DMS53 (cell line): ENCODE data around the gene CCDC171.
"Not testable (repeated sequence)": the region's sequence is repeated elsewhere in the genome, so short reads cannot be mapped to it uniquely, and the experiment has no call there.

Source experiments
- DNase-seq: peaks from one replicate; lab custom pipeline; 2025; lab: John Stamatoyannopoulos, UW

Gene CCDC171

DNA sequence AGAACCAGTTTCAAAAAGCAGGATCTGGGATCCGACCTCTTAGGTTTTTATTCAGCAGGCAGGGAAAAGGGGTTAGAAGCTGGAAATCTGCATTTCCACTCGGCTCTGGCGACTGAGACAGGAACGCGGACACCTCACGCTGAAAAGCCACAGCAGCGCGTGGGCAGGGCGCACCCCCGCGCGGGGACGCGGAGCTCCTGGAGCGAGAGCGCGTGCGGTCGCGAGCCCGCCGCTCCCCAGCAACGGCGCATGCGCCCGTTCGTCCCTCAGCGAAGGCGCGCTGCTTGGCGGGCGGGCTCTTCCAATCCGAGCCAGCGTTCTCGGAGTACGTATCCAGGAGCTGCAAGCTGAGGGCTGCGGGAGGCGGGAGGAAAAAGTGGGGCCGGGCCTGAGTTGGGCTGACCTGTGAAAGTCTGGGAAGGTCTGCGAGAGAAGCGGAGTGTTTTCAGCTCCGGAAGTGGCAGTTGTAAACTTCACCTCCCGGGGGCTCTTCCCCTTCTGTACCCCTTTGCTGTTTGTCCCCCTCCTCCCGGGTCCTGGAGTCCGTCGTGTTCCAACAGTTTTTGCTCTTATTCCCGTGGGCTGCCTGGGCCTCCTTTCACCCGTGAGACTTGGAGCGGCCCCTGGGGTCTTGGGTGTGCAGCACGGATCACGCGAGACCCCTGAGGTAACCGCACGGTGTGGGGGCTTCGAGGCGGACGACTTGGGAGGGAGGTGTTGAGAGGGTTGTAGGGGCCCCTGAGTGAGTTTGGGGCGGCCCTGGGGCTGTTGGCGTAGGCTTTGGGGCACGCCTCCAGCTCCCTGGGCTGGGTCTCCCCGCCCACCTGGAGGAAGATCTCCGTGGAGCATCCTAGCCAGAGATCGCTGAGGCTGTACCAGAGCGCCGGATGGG lies at the start of gene CCDC171:
Gene CCDC171, plus strand, starts transcription at position 408 of the 892 bp plus-strand sequence. CDS start 11,046 bp downstream, outside the sequence.
- peak; percentile 91 for DNase-seq

DNA sequence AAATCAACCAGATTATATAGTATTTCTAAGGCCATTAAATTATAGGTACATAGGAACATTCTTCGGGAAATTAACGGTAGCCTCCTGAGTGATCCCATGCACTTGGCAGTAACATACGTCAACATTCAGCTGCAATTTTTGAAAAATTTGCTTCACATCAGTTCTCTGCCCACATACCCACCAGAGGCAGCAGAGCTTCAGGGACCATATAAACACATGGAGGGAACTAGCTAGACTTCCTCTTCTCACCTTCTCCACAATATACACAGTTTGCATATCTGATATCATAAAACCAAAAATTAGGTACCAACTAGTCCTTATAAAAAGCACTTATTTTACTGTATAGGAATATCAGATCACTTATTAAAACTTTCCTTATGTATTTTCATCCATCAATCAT lies 46.9 kb upstream of the CCDC171 start:
- DNase-seq, result no peak

DNA sequence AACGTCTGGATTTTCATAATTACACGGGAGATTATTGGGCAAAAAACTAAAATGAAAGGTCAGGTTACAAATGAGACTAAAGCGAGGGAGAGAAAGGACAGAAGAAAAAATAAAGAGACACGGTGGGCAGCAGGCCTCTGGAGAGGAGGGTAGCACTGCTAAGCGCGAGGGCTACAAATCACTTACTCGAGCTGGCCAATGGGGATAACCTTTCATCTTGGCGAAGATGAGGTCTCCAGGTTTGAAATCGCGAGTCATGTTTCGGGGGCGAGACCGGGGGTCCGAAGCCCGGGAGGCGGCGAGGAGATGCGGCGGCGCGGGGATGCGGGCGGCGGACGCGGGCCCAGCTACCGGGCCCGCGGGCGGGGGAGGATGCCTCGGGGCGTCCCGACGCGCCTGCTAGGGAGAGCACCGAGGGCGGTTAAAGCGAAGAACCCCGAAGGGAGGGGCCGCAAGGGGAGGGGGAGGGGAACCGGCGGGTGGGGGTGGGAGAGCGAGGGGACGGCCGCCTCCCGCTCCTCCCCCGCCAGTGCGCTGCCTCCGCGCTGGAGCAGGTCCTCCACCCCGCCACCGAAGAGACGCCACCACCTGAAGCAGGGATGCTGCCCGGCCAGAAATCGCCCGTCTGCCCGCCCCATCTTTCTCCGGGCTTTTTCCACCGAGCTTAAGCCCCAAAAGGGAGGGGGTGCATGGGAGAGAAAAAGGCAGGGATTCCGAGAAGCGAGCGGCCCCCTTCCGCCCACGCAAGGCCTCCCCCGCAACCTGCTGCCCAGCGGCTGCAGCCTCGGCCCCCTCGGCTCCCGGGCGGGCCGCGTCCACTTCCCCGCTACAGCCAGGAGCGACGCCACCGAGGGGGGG lies 42.7 kb upstream of the CCDC171 start:
- peak; percentile 47 for DNase-seq

DNA sequence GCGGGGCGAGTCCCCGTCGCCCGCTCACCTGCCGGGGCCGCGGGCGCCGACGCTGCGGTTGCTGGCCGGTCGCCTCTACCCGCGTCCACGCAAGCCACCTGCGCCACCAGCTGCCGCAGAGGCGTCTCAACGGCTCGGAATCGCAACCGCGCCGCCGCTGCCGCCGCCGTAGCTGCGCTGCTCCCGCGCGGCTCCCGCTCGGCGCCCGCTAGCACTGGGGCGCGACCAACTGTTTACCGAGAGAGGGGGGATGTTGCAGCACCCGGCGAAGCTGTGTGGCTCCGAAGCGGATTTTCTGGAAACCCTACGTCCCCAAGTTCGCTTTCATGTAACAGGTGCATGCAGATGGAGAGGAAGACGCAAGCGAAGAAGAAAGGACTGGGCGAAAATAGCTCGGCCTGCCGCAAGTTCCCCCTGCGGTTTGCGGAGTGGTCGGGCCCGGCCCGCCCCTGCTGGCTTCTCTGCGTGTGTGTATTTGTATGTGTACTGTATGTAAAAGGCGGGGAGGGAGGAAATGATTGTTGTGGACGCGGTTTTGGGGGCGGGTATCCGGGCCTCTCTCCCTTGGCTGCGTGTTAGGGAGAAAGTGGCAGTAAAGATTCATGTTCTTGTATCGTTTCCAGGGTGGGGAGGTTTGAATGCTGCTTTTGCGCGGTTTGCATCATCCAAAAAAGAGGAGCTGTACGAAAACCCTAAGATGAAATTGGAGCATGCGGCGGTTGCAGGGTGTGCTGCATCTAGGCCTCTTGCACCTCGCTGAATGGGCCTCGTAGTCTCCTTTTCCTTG lies 41.9 kb upstream of the CCDC171 start, which contains the start of gene PSIP1:
Gene PSIP1, minus strand, starts transcription at position 182 of the 787 bp plus-strand sequence. CDS start 782 bp downstream, outside the sequence.
- peak; percentile 78 for DNase-seq

DNA sequence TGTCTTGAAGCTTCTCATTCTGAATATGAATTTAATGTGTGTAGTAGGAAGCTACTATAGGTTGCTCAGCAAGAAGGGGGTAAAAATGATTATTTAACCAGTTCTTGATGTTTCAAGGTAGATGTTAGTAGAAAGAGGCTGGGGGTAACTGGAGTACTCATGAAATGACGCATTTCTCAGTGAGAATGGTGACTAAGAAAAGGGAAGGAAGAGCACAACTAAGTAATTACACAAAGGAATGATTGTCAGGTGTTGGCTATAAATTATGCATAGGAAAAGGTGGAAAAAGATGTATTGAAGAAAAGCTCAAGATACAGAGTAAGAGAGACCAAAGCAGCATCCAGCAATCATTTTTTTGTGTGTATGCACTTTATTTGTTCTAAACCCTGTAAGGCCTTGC lies 40.6 kb upstream of the CCDC171 start:
- DNase-seq, result no peak

DNA sequence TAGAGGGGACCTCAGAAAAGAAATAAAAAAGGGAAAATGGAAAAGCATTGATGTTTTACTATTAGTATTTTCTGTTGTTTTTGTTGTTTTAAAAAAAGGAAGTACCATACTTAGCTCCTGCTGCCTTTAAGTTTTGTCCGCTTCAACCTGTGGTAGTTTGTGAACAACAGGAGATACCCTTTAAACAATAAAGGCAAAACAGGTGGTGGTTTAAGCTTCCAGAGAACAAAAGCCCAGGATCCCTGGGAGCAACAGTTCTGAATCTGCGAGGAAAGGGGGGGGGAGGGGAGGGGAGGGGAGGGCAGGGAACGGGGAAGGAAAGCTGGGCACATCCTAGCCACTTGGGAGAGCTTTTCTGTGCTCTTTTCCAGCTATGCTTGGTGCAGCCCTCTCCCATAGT lies 40.0 kb upstream of the CCDC171 start:
- DNase-seq, result no peak

DNA sequence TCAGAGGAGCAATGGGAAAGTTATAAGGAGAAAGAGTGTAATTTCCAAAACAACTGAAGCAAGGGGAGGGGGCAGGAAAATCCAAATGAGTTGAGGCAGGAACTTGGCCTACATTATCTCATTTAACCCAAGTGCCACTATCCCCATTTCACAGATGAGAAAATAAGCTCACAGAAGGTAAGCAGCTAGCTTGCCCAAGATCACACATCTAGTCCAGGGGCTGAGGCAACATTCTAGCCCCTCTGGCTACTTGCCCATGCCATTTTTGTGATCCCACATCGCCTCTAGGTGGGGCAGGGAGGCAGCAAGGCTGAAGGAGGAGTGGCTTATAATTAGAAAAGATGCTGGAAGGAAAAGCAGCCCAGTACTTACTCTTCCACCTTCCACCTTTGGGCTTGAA lies 39.5 kb upstream of the CCDC171 start:
- DNase-seq, result no peak

DNA sequence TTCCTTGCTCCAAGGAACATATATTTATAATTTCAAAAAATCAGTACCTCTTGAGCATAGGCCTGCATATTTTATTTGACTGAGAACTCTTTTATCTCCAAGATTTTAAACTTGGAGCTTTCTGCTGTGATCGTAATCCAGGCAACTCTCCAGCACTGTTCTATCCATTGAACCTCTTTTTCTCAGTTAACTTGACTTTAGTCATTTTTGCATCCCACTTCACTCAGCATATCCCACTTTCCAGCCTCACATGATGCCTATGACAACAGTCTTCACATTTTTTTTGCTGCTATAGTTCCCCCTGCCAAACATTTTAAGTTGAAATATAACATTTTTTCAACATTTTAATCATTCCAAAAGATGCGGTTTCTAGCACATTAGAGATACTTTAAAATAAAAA lies 33.0 kb upstream of the CCDC171 start:
- no peak for DNase-seq

DNA sequence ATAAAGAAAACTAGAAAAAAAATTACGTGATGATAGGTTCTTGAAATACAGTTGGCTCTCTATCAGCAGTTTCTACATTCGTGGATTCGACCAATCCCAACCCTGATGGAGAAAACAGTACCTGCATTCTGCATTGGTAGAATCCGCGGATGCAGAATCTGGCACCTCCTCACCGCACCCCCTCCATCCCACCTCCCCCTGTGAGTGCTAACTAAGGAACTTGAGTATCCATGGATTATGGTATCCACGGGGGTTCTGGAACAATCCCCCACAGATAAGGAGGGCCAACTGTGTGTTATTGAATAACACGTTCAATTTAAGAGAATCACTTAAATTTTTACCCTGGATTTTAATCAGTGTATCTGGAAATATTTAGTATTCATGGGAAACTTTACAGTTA lies 31.6 kb upstream of the CCDC171 start:
- DNase-seq, result no peak

DNA sequence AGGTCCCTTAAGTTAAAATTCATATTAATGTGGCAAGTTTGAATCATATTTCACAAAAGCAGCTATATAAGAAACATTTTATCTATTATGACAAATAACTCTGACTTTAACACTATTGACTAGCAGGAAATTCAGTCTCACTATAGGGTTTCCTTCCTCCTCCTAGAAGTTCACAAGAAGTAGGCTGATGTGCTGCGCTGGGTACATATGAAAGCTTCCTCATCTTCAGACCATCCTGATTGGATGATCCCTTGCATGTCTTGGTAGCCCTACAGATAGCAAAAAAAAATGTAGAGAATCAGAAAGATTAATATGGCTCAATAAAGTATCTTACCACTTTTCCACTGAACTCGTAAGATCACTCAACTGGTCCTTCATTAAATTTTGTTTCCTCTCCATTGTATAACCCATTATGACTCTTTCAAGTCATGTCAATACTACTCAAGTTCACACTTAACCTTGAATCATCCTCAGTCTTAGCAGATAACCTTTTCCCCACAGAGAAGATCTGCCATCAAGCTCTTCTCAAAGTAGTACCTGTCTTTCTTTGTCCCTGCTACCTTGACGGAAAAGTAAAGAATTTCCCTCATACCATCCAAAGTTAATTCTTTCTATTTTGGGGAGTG lies 30.6 kb upstream of the CCDC171 start:
- no peak for DNase-seq

DNA sequence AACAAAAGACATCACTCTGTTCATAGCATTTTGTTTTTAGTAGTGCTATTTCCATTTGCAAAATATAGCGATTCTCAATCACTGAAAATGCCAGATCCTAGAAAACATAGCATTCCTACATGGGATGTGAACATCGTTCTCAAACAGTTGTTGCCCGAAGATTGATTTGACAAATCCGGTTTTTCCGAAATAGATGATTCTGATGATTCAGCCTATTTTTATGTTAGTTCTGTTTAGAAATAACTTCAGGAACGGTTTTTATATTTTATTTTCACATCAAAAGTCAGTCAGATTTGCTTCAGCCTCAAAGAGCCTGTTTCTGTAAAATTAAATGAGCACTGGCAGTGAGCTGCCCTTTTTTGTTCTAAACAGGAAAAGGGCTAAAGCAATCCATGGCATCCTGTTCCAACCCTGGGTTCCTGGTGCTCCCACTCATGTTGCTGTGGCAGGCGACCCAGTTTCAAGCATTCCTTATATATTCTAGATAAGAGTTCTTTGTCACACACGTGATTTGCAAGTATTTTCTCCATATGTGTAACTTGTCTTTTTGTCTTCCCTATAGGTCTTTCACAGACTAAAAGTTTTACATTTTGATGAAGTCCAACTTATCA lies 27.9 kb upstream of the CCDC171 start:
- DNase-seq, result no peak

DNA sequence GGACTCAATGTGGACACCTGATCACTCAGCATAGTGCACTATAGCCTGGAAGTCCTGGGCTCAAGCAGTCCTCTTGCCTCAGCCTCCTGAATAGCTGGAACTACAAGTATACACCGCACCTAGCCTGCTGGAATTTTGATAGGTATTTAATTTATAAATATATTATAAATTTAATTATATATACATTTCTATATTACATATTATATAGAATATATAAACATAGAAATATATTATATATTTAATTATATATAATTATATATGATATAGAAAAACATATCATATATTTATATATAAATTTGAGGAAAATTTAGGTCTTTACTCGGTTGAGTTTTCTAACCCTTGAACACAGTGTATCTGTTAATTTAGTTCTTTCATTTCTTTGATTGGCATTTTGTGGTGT lies 26.9 kb upstream of the CCDC171 start:
- DNase-seq, result no peak

DNA sequence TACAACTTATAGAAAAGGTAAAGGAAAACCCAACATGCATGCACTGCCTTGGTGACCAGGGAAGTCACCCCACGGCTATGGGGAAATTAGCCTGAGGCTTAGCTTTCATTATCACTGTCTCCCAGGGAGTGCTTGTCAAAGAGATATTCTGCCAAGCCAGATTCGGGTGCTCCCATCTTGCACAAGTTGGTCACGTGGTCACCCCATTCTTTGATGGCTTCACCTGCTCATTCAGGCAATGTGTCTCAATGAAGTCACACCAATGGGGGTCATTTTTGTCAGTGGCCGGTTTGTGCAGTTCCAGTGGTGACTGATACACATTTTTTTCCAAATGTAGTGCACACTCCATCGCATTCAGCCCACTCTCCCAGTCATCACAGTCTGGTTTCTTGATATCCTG lies 25.8 kb upstream of the CCDC171 start:
- DNase-seq, result not testable (repeated sequence)

DNA sequence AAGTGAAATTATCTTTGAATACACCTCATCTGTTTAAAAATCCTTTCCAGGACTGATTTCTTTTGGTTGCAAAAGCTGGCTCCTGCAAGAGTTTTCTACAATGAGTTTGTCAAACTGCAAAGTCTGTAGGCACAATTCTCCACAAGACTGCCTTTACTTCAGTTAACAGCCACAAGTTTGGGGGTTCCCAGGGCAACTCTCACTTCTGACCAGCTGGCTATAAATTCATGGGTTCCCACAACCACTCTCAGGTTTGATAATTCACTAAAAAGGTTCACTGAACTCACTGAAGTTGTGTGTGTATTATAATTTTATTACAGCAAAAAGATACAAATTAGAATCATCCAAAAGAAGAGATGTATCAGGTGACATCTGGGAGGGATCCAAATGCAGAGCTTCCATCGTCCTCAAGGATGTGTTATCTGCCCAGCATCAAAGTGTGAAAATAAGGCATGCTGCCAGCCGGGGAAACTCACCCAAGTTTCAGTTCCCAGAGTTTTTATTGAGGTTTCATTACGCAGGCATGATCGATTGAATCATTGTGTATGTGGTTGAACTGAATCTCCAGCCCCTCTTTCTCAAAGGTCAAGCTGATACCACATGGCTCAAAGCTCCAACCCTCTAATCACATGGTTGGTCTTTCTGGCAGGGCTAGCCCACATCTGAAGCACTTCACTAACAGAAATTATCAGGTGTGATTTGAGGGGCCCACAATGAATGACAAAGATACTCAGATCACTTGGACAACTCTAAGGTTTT lies 23.1 kb upstream of the CCDC171 start:
- no peak for DNase-seq

DNA sequence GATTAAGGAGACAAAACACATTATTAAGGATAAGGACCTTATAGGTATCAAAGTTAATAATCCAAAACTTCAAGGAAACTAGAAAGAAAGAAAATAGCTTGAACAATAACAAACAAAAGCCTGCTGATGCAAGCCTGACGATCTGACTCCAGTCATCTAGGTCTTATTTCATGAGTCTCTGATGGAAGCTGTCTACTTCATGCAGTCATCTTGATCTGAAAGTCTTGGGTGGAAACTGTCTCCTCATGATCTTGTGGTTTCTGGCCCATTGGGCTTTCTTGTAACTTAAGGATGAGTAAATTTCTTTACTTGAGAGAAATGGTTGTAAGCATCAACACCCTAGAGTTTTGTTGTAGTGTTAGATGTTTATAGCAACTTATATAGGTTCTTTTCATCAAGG lies 21.5 kb upstream of the CCDC171 start:
- no peak for DNase-seq

DNA sequence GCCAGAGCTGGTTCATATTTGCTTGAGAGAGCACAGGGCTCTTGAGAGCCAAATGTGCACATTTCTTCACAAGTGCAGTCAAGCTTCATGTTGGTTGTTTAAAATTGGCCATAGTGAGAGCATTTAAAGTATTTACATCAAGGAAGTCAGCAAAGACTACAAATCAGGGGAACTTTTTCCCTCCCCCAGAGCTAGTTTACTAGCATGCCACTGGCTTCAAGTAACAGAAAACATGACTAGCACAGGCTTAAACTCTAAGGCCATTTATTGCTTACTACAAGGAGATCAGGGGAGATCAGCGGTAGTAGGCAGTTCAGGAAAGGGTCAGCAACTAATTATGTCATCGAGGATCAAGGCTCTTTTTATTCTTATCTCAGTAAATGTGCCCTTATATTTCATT lies 11.0 kb upstream of the CCDC171 start:
- DNase-seq, result no peak

DNA sequence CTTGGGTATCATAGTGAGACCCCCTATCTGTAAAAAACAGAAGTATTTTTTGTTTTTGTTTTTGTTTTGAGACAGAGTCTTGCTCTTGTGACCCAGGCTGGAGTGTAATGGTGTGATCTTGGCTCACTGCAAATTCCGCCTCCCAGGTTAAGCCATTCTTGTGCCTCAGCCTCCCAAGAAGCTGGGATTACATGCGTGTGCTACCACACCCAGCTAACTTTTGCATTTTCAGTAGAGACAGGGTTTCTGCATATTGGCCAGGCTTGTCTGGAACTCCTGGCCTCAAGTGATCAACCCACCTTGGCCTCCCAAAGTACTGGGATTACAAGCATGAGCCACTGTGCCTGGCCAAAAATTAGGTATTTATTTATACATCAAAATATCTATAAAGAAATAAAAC lies 10.2 kb upstream of the CCDC171 start:
- no peak for DNase-seq

DNA sequence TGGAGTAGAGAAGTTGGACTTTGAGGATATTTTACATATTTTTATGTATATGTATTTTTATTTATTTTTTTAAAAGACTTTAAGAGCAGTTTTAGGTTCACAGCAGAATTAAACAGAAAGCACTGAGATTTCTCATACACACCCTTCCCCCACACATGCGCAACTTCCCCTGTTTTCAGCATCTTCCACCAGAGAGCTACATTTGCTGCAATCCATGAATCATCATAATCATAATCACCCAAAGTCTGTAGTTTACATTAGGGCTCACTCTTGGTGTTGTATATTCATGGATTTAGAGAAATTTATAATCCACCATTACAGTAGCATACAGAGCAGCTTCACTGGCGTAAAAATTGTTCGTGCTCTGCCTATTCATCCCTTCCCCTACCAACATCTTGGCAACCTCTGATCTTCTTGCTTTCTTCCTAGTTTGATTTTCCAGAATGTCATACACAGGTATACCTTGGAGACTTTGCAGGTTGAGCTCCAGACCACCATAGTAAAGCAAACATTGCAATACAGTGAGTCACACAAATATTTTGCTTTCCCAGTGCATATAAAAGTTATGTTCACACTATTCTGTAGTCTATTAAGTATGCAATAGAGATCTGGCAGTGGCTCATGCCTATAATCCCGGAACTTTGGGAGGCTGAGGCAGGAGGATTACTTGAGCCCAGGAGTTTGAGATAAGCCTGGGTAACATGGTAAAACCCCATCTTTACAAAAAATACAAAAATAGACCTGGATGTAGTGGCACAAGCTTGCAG lies 9.6 kb upstream of the CCDC171 start:
- no peak for DNase-seq

DNA sequence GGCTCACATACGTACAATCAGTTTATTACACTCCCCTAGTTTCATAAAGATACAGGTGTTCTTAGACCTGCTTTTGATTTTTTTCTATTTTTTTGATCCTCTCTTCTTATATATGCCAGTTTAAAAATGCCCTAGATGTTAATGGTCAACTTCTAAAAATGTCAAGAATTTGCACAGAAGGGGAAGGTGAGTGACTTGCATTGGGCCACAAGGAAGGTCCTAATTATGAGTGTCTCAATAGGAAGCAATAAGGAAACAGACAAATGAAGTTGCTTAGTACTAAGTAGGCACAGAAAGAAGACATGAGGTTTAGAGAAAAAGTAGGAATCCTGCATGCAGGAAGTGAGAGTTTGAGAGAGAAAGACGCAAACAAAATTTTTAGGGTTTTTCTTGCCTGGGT lies 3.2 kb upstream of the CCDC171 start:
- no peak for DNase-seq

DNA sequence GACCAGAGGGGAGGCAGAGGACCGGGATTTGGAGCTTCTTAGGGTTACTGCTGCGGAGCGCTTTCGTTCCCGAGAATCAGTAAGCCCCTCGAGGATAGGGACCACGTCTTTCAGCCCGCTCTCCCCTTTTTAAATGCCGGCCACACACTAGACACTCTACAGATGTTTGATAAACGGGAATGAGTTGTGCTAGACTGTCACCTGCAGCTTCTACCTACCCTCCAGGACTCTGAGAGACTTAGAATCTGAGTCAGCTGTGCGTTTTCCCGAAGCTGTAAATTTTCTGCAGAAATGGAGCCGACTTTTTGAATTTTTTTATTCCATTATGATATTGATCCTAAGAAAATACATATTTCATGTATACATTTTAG lies 670 bp downstream of the CCDC171 start:
- no peak for DNase-seq
